GM18861 (cell line): Measurements from ENCODE around the gene CD6.

Experiments used
- ATAC-seq: cut with Tn5 transposase; IDR thresholded peaks from one replicate; pipeline ENCODE4 v1.9.1; 2021; ENCODE audit not compliant: unreplicated experiment

Gene CD6

DNA sequence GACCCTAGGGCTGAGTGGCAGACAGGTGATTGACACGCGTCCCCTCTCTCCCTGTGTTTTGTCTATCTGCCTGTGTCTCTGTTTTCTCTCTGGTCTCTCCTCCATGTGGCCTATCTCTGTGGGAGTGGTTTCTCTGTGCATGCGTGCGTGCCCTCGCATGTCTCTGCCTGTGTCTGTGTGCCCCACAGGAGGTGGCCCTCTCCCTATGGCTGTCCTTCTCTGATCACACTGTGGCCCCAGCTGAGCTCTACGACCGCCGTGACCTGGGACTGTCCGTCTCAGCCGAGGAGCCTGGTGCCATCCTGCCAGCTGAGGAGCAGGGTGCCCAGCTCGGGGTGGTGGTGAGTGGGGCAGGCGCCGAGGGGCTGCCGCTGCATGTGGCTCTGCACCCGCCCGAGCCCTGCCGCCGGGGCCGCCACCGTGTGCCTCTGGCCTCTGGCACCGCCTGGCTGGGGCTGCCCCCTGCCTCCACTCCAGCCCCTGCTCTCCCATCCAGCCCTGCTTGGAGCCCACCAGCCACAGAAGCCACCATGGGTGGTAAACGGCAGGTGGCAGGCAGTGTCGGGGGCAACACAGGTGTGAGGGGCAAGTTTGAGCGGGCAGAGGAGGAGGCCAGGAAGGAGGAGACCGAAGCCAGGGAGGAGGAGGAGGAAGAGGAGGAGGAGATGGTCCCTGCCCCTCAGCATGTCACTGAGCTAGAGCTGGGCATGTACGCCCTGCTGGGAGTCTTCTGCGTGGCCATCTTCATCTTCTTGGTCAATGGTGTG, 35.6 kb upstream of the CD6 start:
- ATAC-seq, result no peak

- ATAC-seq, result no peak
These were observed 34.9 kb upstream of the CD6 start for GRCh38 chr11:60936467-60937143.

GRCh38 chr11:60937144-60937527, 34.3 kb upstream of the CD6 start:
- ATAC-seq, result no peak

GRCh38 chr11:60937811-60938210, 33.7 kb upstream of the CD6 start:
- no peak for ATAC-seq

- no peak for ATAC-seq
These were observed 33.0 kb upstream of the CD6 start for GRCh38 chr11:60938500-60938899.

DNA sequence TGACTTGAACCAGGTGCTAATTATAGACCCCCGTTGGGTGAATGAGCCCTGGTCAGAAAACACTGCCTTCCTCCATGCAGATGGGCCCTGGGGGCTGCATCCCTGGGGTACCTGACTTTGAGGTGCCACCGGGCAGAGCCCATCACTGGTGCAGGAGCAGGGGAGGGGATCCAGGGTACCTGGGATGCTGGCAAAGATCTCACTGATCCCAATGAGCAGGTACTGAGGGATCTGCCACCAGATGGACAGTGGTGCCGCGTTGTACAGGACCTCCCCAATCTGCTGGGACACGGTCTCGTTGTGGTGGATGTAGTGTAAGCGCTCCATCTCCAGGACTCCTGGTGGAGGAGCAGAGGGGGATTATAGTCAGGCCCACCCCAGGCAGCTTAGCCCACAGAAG, 32.2 kb upstream of the CD6 start:
- ATAC-seq, result no peak

- ATAC-seq, result no peak
These were observed 31.6 kb upstream of the CD6 start for GRCh38 chr11:60939855-60940254.

DNA sequence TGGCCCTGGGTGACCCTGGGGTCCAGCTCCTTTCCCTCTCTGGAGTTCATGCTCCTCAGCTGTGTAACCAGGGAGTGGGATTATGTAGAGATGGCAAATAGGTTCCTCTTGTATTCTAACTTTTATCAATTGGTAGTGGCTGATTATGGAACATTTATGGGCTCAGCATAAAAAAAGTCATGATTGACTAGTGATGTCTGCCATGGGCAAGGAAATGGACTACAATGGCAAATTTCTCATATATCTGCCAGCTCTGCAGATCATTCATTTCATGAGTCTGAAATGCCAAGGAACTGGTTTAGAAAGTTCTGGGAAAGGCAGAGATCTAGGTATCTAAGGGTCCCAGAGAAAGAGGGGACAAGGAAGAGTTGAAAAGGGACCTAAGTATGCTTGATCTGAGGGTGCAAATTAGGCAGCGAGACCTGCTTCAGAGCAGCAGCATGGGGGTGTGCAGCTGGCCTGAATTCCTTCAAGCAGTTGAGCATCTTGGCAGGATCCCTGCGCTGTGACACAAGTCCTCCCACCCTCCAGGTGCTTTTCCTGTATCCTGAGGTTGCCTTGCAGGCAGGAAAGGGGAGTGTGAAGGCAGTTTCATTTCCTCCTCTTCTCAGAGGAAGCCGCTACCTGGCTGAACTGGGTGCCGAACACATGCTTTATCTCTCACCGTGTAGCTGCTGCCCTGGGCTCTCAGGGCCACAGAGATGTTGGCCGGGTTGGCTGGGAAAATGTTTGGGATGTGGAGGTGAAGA, 29.9 kb upstream of the CD6 start:
- no peak for ATAC-seq

GRCh38 chr11:60942219-60942618, 29.3 kb upstream of the CD6 start:
- no peak for ATAC-seq

DNA sequence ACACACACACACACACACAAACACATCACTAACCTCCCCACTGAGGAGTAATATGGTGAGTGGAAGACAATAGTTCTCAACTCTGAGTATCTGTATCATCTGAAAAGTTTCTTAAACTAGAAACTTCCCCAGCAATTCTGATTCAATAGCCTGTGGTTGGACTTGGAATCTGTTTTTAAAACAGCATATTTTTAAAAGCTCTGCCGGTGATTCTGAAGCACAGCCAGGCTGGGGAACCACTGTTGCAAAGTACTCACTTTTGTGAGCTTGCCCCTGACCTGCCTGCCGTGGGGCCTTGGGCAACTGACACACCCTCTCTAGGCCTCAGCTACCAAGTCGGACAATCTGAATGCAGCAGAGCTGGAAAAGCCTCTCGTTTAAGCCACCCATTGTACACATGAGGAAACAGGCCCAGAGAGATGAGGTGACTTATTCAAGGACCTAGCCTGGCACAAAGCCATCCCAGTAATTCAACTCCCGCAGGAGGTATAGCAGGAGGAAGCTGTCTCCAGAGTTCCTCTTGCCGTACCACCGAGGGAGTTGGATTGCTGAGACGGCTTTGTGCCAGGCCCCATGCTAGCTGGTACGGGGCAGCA, 28.4 kb upstream of the CD6 start:
- ATAC-seq, result no peak

- no peak for ATAC-seq
These were observed 26.8 kb upstream of the CD6 start for GRCh38 chr11:60944490-60945294.

DNA sequence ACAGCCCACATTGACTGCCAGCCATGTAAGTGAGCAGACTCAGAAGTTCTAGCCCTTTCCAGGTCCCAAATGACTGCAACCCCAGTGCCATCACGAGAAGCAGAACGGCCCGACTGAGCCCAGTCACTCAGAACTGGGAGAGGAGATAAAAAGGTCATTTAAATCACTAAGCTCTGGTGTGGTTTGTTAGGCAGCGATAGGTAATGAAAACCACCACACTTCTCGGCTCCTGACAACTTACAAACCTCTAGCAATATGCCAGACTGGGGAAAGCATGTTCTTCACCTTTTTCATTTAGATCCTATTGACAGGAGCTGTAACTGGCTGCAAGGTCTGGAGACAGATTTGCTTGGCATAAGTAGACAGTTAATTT, 26.2 kb upstream of the CD6 start:
- ATAC-seq, result no peak

DNA sequence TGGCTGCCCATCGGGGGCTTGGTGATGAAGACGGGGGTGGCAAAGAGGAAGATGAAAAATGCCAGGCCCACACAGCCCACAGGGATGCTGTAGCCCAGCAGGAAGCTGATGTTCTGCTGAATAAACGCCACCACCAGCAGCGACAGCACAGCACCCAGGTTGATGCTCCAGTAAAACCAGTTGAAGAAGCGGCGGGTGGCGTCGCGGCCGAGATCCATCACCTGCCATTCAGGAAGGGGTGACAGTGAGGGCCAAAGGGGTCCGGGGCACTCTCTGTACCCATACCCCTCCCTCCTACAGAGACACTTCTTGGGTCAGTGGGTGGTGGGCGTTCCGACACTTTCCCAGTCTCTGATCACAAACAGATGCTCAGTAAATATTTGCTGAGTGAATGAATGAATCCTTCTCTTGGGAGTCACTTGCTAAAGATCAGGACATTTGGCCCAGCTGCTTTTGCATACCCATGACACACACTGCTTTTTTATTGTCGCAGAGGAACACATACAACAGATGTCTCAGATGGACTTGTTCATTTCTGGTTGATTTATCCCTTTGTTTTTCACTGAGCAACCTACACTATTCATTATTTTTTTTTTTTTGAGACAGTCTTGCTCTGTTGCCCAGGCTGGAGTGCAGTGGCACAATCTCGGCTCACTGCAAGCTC, 24.7 kb upstream of the CD6 start:
- ATAC-seq, result no peak

DNA sequence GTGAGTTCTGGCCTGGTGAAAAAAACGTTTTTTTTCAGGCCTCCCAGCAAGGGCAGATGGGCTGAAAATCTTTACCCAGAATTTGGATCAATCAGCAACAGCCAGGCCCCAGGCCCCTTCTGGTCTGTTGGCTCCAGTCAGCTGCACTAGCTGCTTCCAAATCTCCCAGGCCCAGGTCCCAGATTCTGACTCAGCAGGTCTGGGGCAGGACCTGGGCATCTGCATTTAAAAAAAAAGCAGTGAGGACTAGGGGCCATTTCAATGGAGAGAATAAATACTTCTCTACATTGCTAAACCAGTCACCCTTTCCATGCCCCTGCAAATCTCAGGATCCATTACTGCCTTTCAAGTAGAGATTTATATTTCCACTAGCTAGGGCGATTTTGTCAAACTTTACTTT, 23.8 kb upstream of the CD6 start:
- no peak for ATAC-seq

GRCh38 chr11:60948250-60948649, 23.2 kb upstream of the CD6 start:
- ATAC-seq, result no peak

DNA sequence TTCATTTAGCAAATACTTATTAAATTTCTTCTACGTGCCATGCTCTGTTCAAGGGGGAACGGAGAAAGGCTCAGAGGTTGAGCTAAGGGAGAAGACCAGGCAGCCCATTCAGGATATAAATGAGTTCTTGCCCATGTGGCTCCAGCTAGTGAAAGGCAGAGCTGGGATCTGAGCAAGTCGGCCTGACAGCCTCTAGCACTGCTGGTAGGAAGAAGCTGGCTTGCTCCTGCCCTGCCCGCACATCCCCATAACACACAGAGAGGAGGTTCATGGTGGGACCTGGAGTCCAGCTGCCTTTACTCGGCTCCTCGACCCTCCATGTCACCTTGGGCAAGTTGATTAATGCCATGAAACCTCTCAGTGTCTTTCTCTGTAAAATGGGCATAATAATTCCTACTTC, 21.5 kb upstream of the CD6 start:
- no peak for ATAC-seq

- no peak for ATAC-seq
These were observed 20.4 kb upstream of the CD6 start for GRCh38 chr11:60950933-60951605.

- no peak for ATAC-seq
These were observed 19.9 kb upstream of the CD6 start for GRCh38 chr11:60951606-60951903.

GRCh38 chr11:60951904-60952741, 19.4 kb upstream of the CD6 start, which contains the start of gene SLC15A3:
SLC15A3 (minus strand) TSS chr11:60952176; CDS start chr11:60951551, 625 bp downstream.
- ATAC-seq, result peak; percentile 76
